Loucy (cell line): ENCODE results near the gene HERC3.

ENCODE experiments used
- H2AFZ ChIP-seq: fragments of 200-600 bp; sonication (generic); 2 replicates; pipeline ENCODE4 v1.6.0; 2016; ENCODE audit warnings: antibody characterized with exemption, mild to moderate bottlenecking, low read length, moderate library complexity
- H3F3A ChIP-seq: fragments of 200-600 bp; 2 replicates; pipeline ENCODE4 v1.6.0; 2016; ENCODE audit warnings: antibody characterized with exemption, low read depth, mild to moderate bottlenecking
- H3K27me3 ChIP-seq: fragments of 200-600 bp; sonication (generic); 2 replicates; pipeline ENCODE4 v1.6.1; 2014; ENCODE audit warnings: low read length, mild to moderate bottlenecking; ENCODE audit not compliant: insufficient read depth, poor library complexity, severe bottlenecking
- H3K36me3 ChIP-seq: fragments of 200-600 bp; sonication (generic); 2 replicates; pipeline ENCODE4 v1.6.1; 2016; ENCODE audit warnings: low read length; ENCODE audit not compliant: insufficient read depth
- H3K4me1 ChIP-seq: fragments of 200-600 bp; sonication (generic); 2 replicates; pipeline ENCODE4 v1.5.1; 2014; ENCODE audit warnings: low read length, mild to moderate bottlenecking; ENCODE audit not compliant: insufficient read depth, poor library complexity, severe bottlenecking
- H3K4me2 ChIP-seq: fragments of 200-600 bp; sonication (generic); 2 replicates; pipeline ENCODE4 v1.6.0; 2014; ENCODE audit warnings: antibody characterized with exemption, low read length, low read depth, mild to moderate bottlenecking; ENCODE audit not compliant: poor library complexity, severe bottlenecking
- H3K4me3 ChIP-seq: fragments of 200-600 bp; sonication (generic); 2 replicates; pipeline ENCODE4 v1.5.1; 2014; ENCODE audit warnings: low read length, mild to moderate bottlenecking, mixed read lengths; ENCODE audit not compliant: poor library complexity, severe bottlenecking
- H3K79me2 ChIP-seq: fragments of 200-600 bp; sonication (generic); 2 replicates; pipeline ENCODE4 v1.6.1; 2014; ENCODE audit warnings: low read length; ENCODE audit not compliant: insufficient read depth
- H3K9ac ChIP-seq: fragments of 200-600 bp; sonication (generic); 2 replicates; pipeline ENCODE4 v1.6.0; 2014; ENCODE audit warnings: mild to moderate bottlenecking, low read depth, low read length, moderate library complexity; ENCODE audit not compliant: poor library complexity, severe bottlenecking
- H3K9me2 ChIP-seq: fragments of 200-600 bp; sonication (generic); replicated peaks from 2 replicates; pipeline ENCODE4 v1.6.1; 2016; ENCODE audit warnings: low read depth, low read length, mixed read lengths
- H3K9me3 ChIP-seq: fragments of 200-600 bp; sonication (generic); 2 replicates; pipeline ENCODE4 v1.6.1; 2014; ENCODE audit warnings: mild to moderate bottlenecking, antibody characterized with exemption, low read length, low read depth; ENCODE audit not compliant: insufficient read depth
- H4K20me1 ChIP-seq: fragments of 200-600 bp; sonication (generic); 2 replicates; pipeline ENCODE4 v1.6.0; 2014; ENCODE audit warnings: antibody characterized with exemption, low read length, mild to moderate bottlenecking; ENCODE audit not compliant: insufficient read depth, poor library complexity, severe bottlenecking
- EZH2phosphoT487 ChIP-seq: fragments of 200-600 bp; IDR thresholded peaks from 2 replicates; pipeline ENCODE4 v1.6.1; 2018; ENCODE audit warnings: antibody characterized with exemption, mild to moderate bottlenecking, moderate library complexity, borderline replicate concordance
- TF ChIP-seq, protein P1 (sequence below): fragments of 200-600 bp; sonication (generic); conservative IDR thresholded peaks from 2 replicates; pipeline ENCODE4 v1.5.1; 2014; ENCODE audit warnings: mild to moderate bottlenecking, antibody characterized with exemption, low read length

Gene HERC3

DNA sequence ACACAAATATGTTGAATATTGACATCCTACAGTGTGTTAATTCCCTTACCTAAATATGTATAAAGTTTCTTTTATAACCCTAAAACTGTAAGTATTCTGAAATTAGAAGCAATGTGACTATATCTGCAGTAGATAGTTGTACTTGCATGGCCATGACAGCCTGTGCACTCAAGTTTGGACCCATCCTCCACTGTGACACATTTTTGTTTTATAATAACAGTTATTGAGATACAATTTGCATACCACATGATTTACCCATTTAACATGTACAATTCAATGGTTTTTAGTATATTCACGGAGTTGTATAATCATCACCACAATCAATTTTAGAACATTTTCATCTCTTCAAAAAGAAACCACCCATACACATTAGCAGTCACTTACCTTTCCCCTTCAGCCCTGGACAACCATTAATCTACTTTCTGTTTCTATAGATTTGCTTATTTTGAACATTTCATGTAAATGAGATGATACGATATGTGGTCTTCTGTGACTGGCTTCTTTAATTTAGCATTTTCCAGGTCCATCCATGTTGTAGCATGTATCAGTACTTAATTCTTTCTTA lies 29.6 kb downstream of the HERC3 start:
- Histone ChIP-seq H4K20me1 (no peaks in the 10 kb centered on the region), H3K9me3 (peaks cover 9% of the 10 kb centered on the region; the same call in 1 of the 2 replicates), H3K4me1 (no peaks in the 10 kb centered on the region), H3K79me2 (no peaks in the 10 kb centered on the region; the same call in 1 of the 2 replicates), H3K9me2 (no peaks in the 10 kb centered on the region), H3K9ac (no peak overlapping the region), H3K4me3 (no peak overlapping the region), H3K27me3 (no peaks in the 10 kb centered on the region), H2AFZ (no peak overlapping the region), H3K4me2 (no peak overlapping the region), H3F3A (no peaks in the 10 kb centered on the region), H3K36me3 (no peaks in the 10 kb centered on the region)
- TF ChIP-seq, protein P1, sequence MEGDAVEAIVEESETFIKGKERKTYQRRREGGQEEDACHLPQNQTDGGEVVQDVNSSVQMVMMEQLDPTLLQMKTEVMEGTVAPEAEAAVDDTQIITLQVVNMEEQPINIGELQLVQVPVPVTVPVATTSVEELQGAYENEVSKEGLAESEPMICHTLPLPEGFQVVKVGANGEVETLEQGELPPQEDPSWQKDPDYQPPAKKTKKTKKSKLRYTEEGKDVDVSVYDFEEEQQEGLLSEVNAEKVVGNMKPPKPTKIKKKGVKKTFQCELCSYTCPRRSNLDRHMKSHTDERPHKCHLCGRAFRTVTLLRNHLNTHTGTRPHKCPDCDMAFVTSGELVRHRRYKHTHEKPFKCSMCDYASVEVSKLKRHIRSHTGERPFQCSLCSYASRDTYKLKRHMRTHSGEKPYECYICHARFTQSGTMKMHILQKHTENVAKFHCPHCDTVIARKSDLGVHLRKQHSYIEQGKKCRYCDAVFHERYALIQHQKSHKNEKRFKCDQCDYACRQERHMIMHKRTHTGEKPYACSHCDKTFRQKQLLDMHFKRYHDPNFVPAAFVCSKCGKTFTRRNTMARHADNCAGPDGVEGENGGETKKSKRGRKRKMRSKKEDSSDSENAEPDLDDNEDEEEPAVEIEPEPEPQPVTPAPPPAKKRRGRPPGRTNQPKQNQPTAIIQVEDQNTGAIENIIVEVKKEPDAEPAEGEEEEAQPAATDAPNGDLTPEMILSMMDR = no peak
- TF ChIP-seq EZH2phosphoT487 = no peak

DNA sequence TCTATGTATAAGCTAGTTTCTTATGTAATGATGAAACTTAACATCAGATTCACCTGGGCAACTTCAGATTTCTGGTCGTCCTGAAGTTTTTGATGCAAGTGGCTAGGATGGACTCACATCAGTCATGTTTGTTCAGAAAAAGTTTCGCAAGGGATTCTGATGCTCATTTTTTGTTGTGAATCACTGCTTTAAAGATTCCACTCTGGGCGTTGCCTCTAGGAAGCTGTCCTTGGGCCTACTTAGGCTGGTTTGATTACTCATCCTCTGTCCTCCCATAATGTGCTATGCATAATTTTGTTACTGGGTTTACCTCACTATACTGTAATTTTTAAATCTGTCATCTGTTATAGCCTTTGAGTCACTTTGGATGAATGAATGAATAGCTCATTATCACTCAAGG lies 30.8 kb downstream of the HERC3 start:
- no peaks in the 10 kb centered on the region for H3F3A ChIP-seq
- H3K27me3 ChIP-seq = no peaks in the 10 kb centered on the region
- no peaks in the 10 kb centered on the region for H3K36me3 ChIP-seq
- H3K9me2 ChIP-seq = no peaks in the 10 kb centered on the region
- peaks cover 9% of the 10 kb centered on the region; the same call in 1 of the 2 replicates for H3K9me3 ChIP-seq
- H4K20me1 ChIP-seq = no peaks in the 10 kb centered on the region
- no peaks in the 10 kb centered on the region; the same call in 1 of the 2 replicates for H3K79me2 ChIP-seq
- TF ChIP-seq, protein P1 = no peak
- TF ChIP-seq EZH2phosphoT487 = no peak
- no peaks in the 10 kb centered on the region for H3K4me1 ChIP-seq
- H3K9ac ChIP-seq = no peak overlapping the region
- H3K4me3 ChIP-seq = no peak overlapping the region
- H2AFZ ChIP-seq = no peak overlapping the region
- no peak overlapping the region for H3K4me2 ChIP-seq

- H3K79me2 ChIP-seq = no peaks in the 10 kb centered on the region; the same call in 1 of the 2 replicates
- no peaks in the 10 kb centered on the region for H3K9me2 ChIP-seq
- H3K36me3 ChIP-seq = no peaks in the 10 kb centered on the region
- no peaks in the 10 kb centered on the region for H3K27me3 ChIP-seq
- TF ChIP-seq EZH2phosphoT487 = no peak
- TF ChIP-seq, protein P1 = no peak
- H3F3A ChIP-seq = no peaks in the 10 kb centered on the region
- H3K4me2 ChIP-seq = no peak overlapping the region
- H2AFZ ChIP-seq = no peak overlapping the region
- H3K4me3 ChIP-seq = no peak overlapping the region
- no peaks in the 10 kb centered on the region for H4K20me1 ChIP-seq
- no peak overlapping the region for H3K9ac ChIP-seq
- H3K4me1 ChIP-seq = no peaks in the 10 kb centered on the region
- H3K9me3 ChIP-seq = peaks cover 15% of the 10 kb centered on the region; the same call in 1 of the 2 replicates
Measured at GRCh38 chr4:88628746-88629145, 36.5 kb downstream of the HERC3 start.
